Measurements from ENCODE around the gene ERC2.

ERC2 gene

GRCh38 chr3:55675478-55675877 is 792.8 kb downstream of the ERC2 start:
- H3K4me3 ChIP-seq (ENCODE audit: low read depth, low read length), result no peak overlapping the region
- no peak overlapping the region for H3K14ac ChIP-seq (ENCODE audit: low read length)
- H2BK5ac ChIP-seq (ENCODE audit: low read depth, low read length, poor library complexity), result no peak overlapping the region
- H4K12ac ChIP-seq (ENCODE audit: low read depth, low read length), result no peak overlapping the region
- H3K4me1 ChIP-seq (ENCODE audit: control insufficient read depth in 1 of 2, insufficient read depth in 2 of 2, low read length in 2 of 2), result no peaks in the 10 kb centered on the region
- H3K79me2 ChIP-seq (ENCODE audit: control insufficient read depth, insufficient read depth, low read length, poor library complexity), result no peaks in the 10 kb centered on the region
- DNase-seq, result no peak
- no peak overlapping the region for H3K4me2 ChIP-seq (ENCODE audit: low read length)
- H3K23ac ChIP-seq (ENCODE audit: low read length), result no peak overlapping the region
- H3K79me1 ChIP-seq (ENCODE audit: low read length), result no peaks in the 10 kb centered on the region
- no peak overlapping the region for H2AK5ac ChIP-seq (ENCODE audit: low read length)
- no peak overlapping the region for H3K27ac ChIP-seq (ENCODE audit: low read depth, low read length)
- H3K4ac ChIP-seq (ENCODE audit: low read depth, low read length), result no peak overlapping the region
- no peak overlapping the region for H2BK120ac ChIP-seq (ENCODE audit: insufficient read depth, low read length, poor library complexity)
- no peaks in the 10 kb centered on the region for H3K27me3 ChIP-seq (ENCODE audit: insufficient read depth, low read length)
- no peak overlapping the region for H4K8ac ChIP-seq (ENCODE audit: low read depth, low read length)
- no peak overlapping the region for H3K9ac ChIP-seq (ENCODE audit: low read length)
- no peaks in the 10 kb centered on the region for H3K9me3 ChIP-seq (ENCODE audit: insufficient read depth, low read depth, low read length)
- H3K36me3 ChIP-seq (ENCODE audit: control insufficient read depth in 1 of 2, insufficient read depth in 2 of 2, low read length in 2 of 2), result no peaks in the 10 kb centered on the region
- no peak overlapping the region for H4K91ac ChIP-seq (ENCODE audit: low read depth, low read length)
- H2AFZ ChIP-seq (ENCODE audit: insufficient read depth, low read length, poor library complexity), result no peak overlapping the region
- no CpG with 5 or more reads among the region's 3 CpGs for WGBS (ENCODE audit: extremely low coverage, insufficient coverage, insufficient read length)
- H3K18ac ChIP-seq (ENCODE audit: low read length), result no peak overlapping the region
- H2BK12ac ChIP-seq (ENCODE audit: low read length), result no peak overlapping the region

- no peak overlapping the region for H3K18ac ChIP-seq (ENCODE audit: low read length)
- DNase-seq, result no peak
- no peak overlapping the region for H3K14ac ChIP-seq (ENCODE audit: low read length)
- no CpG with 5 or more reads among the region's 6 CpGs for WGBS (ENCODE audit: extremely low coverage, insufficient coverage, insufficient read length)
- no peak overlapping the region for H4K8ac ChIP-seq (ENCODE audit: low read depth, low read length)
- no peak overlapping the region for H2AK5ac ChIP-seq (ENCODE audit: low read length)
- no peak overlapping the region for H4K12ac ChIP-seq (ENCODE audit: low read depth, low read length)
- no peaks in the 10 kb centered on the region for H3K79me2 ChIP-seq (ENCODE audit: control insufficient read depth, insufficient read depth, low read length, poor library complexity)
- H3K79me1 ChIP-seq (ENCODE audit: low read length), result no peaks in the 10 kb centered on the region
- no peaks in the 10 kb centered on the region for H3K9me3 ChIP-seq (ENCODE audit: insufficient read depth, low read depth, low read length)
- no peaks in the 10 kb centered on the region for H3K36me3 ChIP-seq (ENCODE audit: control insufficient read depth in 1 of 2, insufficient read depth in 2 of 2, low read length in 2 of 2)
- no peaks in the 10 kb centered on the region for H3K27me3 ChIP-seq (ENCODE audit: insufficient read depth, low read length)
- no peak overlapping the region for H2BK5ac ChIP-seq (ENCODE audit: low read depth, low read length, poor library complexity)
- no peak overlapping the region for H4K91ac ChIP-seq (ENCODE audit: low read depth, low read length)
- no peak overlapping the region for H2BK12ac ChIP-seq (ENCODE audit: low read length)
- no peak overlapping the region for H3K23ac ChIP-seq (ENCODE audit: low read length)
- no peak overlapping the region for H3K27ac ChIP-seq (ENCODE audit: low read depth, low read length)
- H3K4ac ChIP-seq (ENCODE audit: low read depth, low read length), result no peak overlapping the region
- no peak overlapping the region for H3K4me2 ChIP-seq (ENCODE audit: low read length)
- no peak overlapping the region for H3K4me3 ChIP-seq (ENCODE audit: low read depth, low read length)
- no peak overlapping the region for H2AFZ ChIP-seq (ENCODE audit: insufficient read depth, low read length, poor library complexity)
- peaks cover 0 to 3% of the 10 kb centered on the region in 2 experiments for H3K4me1 ChIP-seq (ENCODE audit: control insufficient read depth in 1 of 2, insufficient read depth in 2 of 2, low read length in 2 of 2)
- H3K9ac ChIP-seq (ENCODE audit: low read length), result no peak overlapping the region
- H2BK120ac ChIP-seq (ENCODE audit: insufficient read depth, low read length, poor library complexity), result no peak overlapping the region
These were observed 794.5 kb downstream of the ERC2 start for GRCh38 chr3:55673764-55674163.

GRCh38 chr3:55669133-55669532 is 799.1 kb downstream of the ERC2 start:
- Histone ChIP-seq H2BK12ac (ENCODE audit: low read length) (no peak overlapping the region), H4K12ac (ENCODE audit: low read depth, low read length) (no peak overlapping the region), H2AFZ (ENCODE audit: insufficient read depth, low read length, poor library complexity) (no peak overlapping the region), H4K91ac (ENCODE audit: low read depth, low read length) (no peak overlapping the region), H3K18ac (ENCODE audit: low read length) (no peak overlapping the region), H3K9me3 (ENCODE audit: insufficient read depth, low read depth, low read length) (no peaks in the 10 kb centered on the region), H3K36me3 (ENCODE audit: control insufficient read depth in 1 of 2, insufficient read depth in 2 of 2, low read length in 2 of 2) (no peaks in the 10 kb centered on the region), H3K23ac (ENCODE audit: low read length) (no peak overlapping the region), H3K9ac (ENCODE audit: low read length) (no peak overlapping the region), H3K27ac (ENCODE audit: low read depth, low read length) (no peak overlapping the region), H3K4me3 (ENCODE audit: low read depth, low read length) (no peak overlapping the region), H2BK120ac (ENCODE audit: insufficient read depth, low read length, poor library complexity) (no peak overlapping the region), H3K4me1 (ENCODE audit: control insufficient read depth in 1 of 2, insufficient read depth in 2 of 2, low read length in 2 of 2) (peaks cover 0 to 13% of the 10 kb centered on the region in 2 experiments), H3K79me2 (ENCODE audit: control insufficient read depth, insufficient read depth, low read length, poor library complexity) (no peaks in the 10 kb centered on the region), H3K4me2 (ENCODE audit: low read length) (no peak overlapping the region), H3K27me3 (ENCODE audit: insufficient read depth, low read length) (no peaks in the 10 kb centered on the region), H4K8ac (ENCODE audit: low read depth, low read length) (no peak overlapping the region), H2BK5ac (ENCODE audit: low read depth, low read length, poor library complexity) (no peak overlapping the region), H2AK5ac (ENCODE audit: low read length) (no peak overlapping the region), H3K14ac (ENCODE audit: low read length) (no peak overlapping the region), H3K79me1 (ENCODE audit: low read length) (no peaks in the 10 kb centered on the region), H3K4ac (ENCODE audit: low read depth, low read length) (no peak overlapping the region)
- peak in 1 of 2 donors; percentile 46 for DNase-seq
- WGBS (ENCODE audit: extremely low coverage, insufficient coverage, insufficient read length), result no CpG with 5 or more reads among the region's 2 CpGs

GRCh38 chr3:55668359-55668758 is 799.9 kb downstream of the ERC2 start:
- Histone ChIP-seq H4K91ac (ENCODE audit: low read depth, low read length) (peak overlapping the region; percentile 19), H3K9ac (ENCODE audit: low read length) (no peak overlapping the region)
- no CpG with 5 or more reads among the region's 4 CpGs for WGBS (ENCODE audit: extremely low coverage, insufficient coverage, insufficient read length)

More at GRCh38 chr3:55668359-55668758, 799.9 kb downstream of the ERC2 start:
- H3K4me2 ChIP-seq (ENCODE audit: low read length), result peak overlapping the region; percentile 18
- no peak overlapping the region for H4K8ac ChIP-seq (ENCODE audit: low read depth, low read length)
- H3K27me3 ChIP-seq (ENCODE audit: insufficient read depth, low read length), result no peaks in the 10 kb centered on the region
- no peak overlapping the region for H3K23ac ChIP-seq (ENCODE audit: low read length)
- peaks cover under 1 to 14% of the 10 kb centered on the region in 2 experiments for H3K4me1 ChIP-seq (ENCODE audit: control insufficient read depth in 1 of 2, insufficient read depth in 2 of 2, low read length in 2 of 2)
- H2AFZ ChIP-seq (ENCODE audit: insufficient read depth, low read length, poor library complexity), result no peak overlapping the region
- no peak overlapping the region for H4K12ac ChIP-seq (ENCODE audit: low read depth, low read length)
- no peak overlapping the region for H2AK5ac ChIP-seq (ENCODE audit: low read length)
- H3K4ac ChIP-seq (ENCODE audit: low read depth, low read length), result no peak overlapping the region
- peak overlapping the region; percentile 68 for H3K27ac ChIP-seq (ENCODE audit: low read depth, low read length)
- H3K79me2 ChIP-seq (ENCODE audit: control insufficient read depth, insufficient read depth, low read length, poor library complexity), result no peaks in the 10 kb centered on the region
- H3K18ac ChIP-seq (ENCODE audit: low read length), result no peak overlapping the region
- no peaks in the 10 kb centered on the region for H3K79me1 ChIP-seq (ENCODE audit: low read length)
- H3K14ac ChIP-seq (ENCODE audit: low read length), result no peak overlapping the region
- peak overlapping the region; percentile 4 for H2BK5ac ChIP-seq (ENCODE audit: low read depth, low read length, poor library complexity)
- no peaks in the 10 kb centered on the region for H3K9me3 ChIP-seq (ENCODE audit: insufficient read depth, low read depth, low read length)
- peak; percentile 59 to 74 for DNase-seq
- H3K36me3 ChIP-seq (ENCODE audit: control insufficient read depth in 1 of 2, insufficient read depth in 2 of 2, low read length in 2 of 2), result no peaks in the 10 kb centered on the region
- H3K4me3 ChIP-seq (ENCODE audit: low read depth, low read length), result peak overlapping the region; percentile 18
- peak overlapping the region; percentile 23 for H2BK12ac ChIP-seq (ENCODE audit: low read length)
- peak overlapping the region; percentile 8 for H2BK120ac ChIP-seq (ENCODE audit: insufficient read depth, low read length, poor library complexity)
